MM.1S (cell line): ENCODE results near the gene CCDC124.

Source experiments
- CTCF ChIP-seq: fragments of 300-600 bp; sonication (generic); IDR thresholded peaks from 2 replicates; pipeline ENCODE4 v1.5.1; 2016; ENCODE audit warnings: antibody characterized with exemption, low read length, mixed read lengths
- EZH2 ChIP-seq: fragments of 300-600 bp; sonication (generic); optimal IDR thresholded peaks from 2 replicates; pipeline ENCODE3; 2017; ENCODE audit warnings: low read depth, mild to moderate bottlenecking, antibody characterized with exemption, low read length, mixed read lengths

GRCh38 chr19:17920527-17920926 is 12.3 kb upstream of the CCDC124 start:
- TF ChIP-seq CTCF (no peak), EZH2 (no peak)
